Nephron progenitor cell (in vitro differentiated cells): ENCODE results near the gene MTG2.

Source experiments
- DNase-seq: peaks from one replicate; pipeline ENCODE4 v3.0.0; 2021
- H3K27ac Mint-ChIP-seq: 2 replicates; pipeline ENCODE4 v1.8.0; 2021; ENCODE audit warnings: mild to moderate bottlenecking, moderate library complexity, mixed read lengths
- H3K27me3 Mint-ChIP-seq: 2 replicates; pipeline ENCODE4 v1.8.0; 2021; ENCODE audit warnings: mild to moderate bottlenecking, low read depth, mixed read lengths; ENCODE audit not compliant: poor library complexity
- H3K36me3 Mint-ChIP-seq: 2 replicates; pipeline ENCODE4 v1.8.0; 2021; ENCODE audit warnings: low read depth, mixed read lengths
- H3K4me1 Mint-ChIP-seq: 2 replicates; pipeline ENCODE4 v1.8.0; 2021; ENCODE audit warnings: mixed read lengths
- H3K4me3 Mint-ChIP-seq: 2 replicates; pipeline ENCODE4 v1.8.0; 2021; ENCODE audit warnings: mild to moderate bottlenecking, moderate library complexity, mixed read lengths
- H3K9me3 Mint-ChIP-seq: 2 replicates; pipeline ENCODE4 v1.8.0; 2021; ENCODE audit warnings: mild to moderate bottlenecking, moderate library complexity, mixed read lengths
- CTCF ChIP-seq: fragments of 200-600 bp; sonication (generic); IDR thresholded peaks from 2 replicates; pipeline ENCODE4 v1.5.0; 2021; ENCODE audit warnings: antibody characterized with exemption

The MTG2 gene

DNA sequence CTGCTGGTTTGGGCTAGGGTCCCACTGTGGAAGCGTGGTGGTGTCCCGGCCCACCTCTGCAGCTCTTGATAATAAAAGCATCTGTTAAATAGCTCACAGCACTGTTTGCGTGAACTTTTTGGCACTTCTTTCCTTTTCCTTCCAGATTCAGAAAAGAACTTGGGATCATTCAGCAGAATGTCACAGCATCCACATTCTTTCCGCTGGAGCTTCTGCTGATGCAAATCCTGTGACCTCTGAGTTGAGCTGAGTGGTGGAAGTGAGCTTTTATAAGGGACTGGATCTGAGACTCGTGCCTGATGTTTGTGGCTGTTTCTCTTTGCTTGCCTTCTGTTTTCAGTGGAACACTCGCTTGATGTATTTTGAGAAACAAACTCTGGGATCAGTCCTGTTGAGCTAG lies 59.3 kb downstream of the MTG2 start:
- no peaks in the 10 kb centered on the region for H3K9me3 Mint-ChIP-seq
- no peak overlapping the region for H3K27ac Mint-ChIP-seq
- peaks cover 10% of the 10 kb centered on the region for H3K36me3 Mint-ChIP-seq
- no peak for DNase-seq
- peaks cover 26% of the 10 kb centered on the region for H3K4me1 Mint-ChIP-seq
- H3K27me3 Mint-ChIP-seq = peaks cover 3% of the 10 kb centered on the region
- TF ChIP-seq CTCF = no peak
- H3K4me3 Mint-ChIP-seq = no peak overlapping the region

- Mint-ChIP-seq H3K27me3 (no peaks in the 10 kb centered on the region), H3K4me1 (peaks cover 21% of the 10 kb centered on the region), H3K4me3 (no peak overlapping the region), H3K9me3 (no peaks in the 10 kb centered on the region), H3K27ac (no peak overlapping the region), H3K36me3 (peaks cover 10% of the 10 kb centered on the region)
- DNase-seq = no peak
- no peak for TF ChIP-seq CTCF
Observed at GRCh38 chr20:62243106-62243505, 60.3 kb downstream of the MTG2 start.

DNA sequence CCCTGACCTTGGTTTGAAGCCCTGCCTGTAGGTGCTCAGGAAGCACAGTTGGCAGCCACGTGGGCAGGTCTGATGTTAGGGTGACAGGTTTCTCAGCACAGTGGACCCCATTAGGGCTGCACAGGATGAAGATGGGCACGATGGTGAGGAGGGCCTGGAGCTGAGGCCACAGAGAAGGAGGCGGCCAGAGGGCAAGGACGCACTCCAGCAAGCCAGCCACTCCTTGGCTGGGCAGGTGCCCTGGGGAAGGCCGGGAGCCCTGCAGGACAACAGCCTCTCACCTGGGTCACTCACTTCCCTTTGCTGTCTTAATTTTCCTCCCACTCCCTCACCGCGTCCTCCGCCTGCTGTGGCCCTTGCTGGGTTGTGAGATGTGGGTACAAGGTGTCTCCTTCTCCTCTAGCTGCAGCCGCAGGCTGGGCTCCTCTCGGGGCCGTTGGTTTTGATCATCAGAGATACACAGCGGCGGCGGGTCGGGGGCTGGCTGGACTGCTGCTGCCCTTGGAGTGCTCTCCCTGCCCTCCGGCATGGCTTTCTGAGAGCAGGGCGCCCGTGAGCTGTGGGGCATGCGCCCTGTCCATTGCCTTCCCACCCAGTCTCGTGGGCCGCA lies 61.2 kb downstream of the MTG2 start:
- Mint-ChIP-seq H3K4me1 (peaks cover 21% of the 10 kb centered on the region), H3K9me3 (no peaks in the 10 kb centered on the region), H3K27me3 (no peaks in the 10 kb centered on the region), H3K27ac (no peak overlapping the region), H3K36me3 (peaks cover 10% of the 10 kb centered on the region), H3K4me3 (no peak overlapping the region)
- TF ChIP-seq CTCF = no peak
- no peak for DNase-seq

GRCh38 chr20:62244644-62245108 lies 61.8 kb downstream of the MTG2 start:
- DNase-seq = no peak
- H3K4me1 Mint-ChIP-seq = peaks cover 14% of the 10 kb centered on the region
- no peak for TF ChIP-seq CTCF
- H3K27me3 Mint-ChIP-seq = no peaks in the 10 kb centered on the region
- no peak overlapping the region for H3K27ac Mint-ChIP-seq
- peaks cover 10% of the 10 kb centered on the region for H3K36me3 Mint-ChIP-seq
- H3K9me3 Mint-ChIP-seq = no peaks in the 10 kb centered on the region
- no peak overlapping the region for H3K4me3 Mint-ChIP-seq

GRCh38 chr20:62245911-62246280 lies 63.1 kb downstream of the MTG2 start:
- peaks cover 16% of the 10 kb centered on the region for H3K4me1 Mint-ChIP-seq
- H3K27ac Mint-ChIP-seq = no peak overlapping the region
- H3K9me3 Mint-ChIP-seq = no peaks in the 10 kb centered on the region
- peaks cover 10% of the 10 kb centered on the region for H3K36me3 Mint-ChIP-seq
- H3K4me3 Mint-ChIP-seq = no peak overlapping the region
- DNase-seq = no peak
- no peak for TF ChIP-seq CTCF
- peaks cover 3% of the 10 kb centered on the region for H3K27me3 Mint-ChIP-seq

DNA sequence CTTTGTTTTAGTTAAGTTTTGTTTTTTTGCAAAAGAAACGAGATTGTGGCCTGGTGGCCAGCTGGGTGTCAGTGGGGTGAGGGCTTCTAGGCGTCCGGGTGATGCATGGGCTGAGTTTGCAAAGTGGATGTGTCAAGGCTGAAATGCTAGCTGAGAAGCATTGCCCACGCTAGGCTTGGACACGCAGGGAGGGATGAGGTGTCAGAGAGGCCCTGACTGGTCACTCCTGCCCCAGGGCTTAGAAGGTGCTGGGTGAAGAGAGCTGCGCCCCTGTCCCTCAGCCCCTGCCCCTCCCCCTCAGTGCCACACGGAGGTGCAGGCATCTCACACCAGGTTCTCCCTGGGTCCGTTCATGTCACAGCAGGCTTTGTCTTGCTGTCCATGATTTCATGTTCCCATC lies 63.6 kb downstream of the MTG2 start:
- Mint-ChIP-seq H3K27me3 (peaks cover 3% of the 10 kb centered on the region), H3K36me3 (peaks cover 8% of the 10 kb centered on the region), H3K4me1 (peaks cover 16% of the 10 kb centered on the region), H3K4me3 (no peak overlapping the region), H3K9me3 (no peaks in the 10 kb centered on the region), H3K27ac (no peak overlapping the region)
- DNase-seq = no peak
- TF ChIP-seq CTCF = no peak
